GM13977 (cell line): ENCODE data around the gene IDUA.

ENCODE experiments used
- DNase-seq: peaks from one replicate; pipeline ENCODE4 v3.0.0; 2012; ENCODE audit warnings: low spot score
- CTCF ChIP-seq: IDR thresholded peaks from 2 replicates; pipeline ENCODE4 v1.5.1; 2012; ENCODE audit warnings: mild to moderate bottlenecking, control low read depth; ENCODE audit not compliant: insufficient read depth; ENCODE audit errors: extremely low read depth, missing control alignments
- in situ Hi-C: fragments of 300-500 bp; cut with MboI; formaldehyde crosslinking; loops from one replicate; pipeline ENCODE4 v1.12.0; 2022; ENCODE audit warnings: low sequenced_read_pairs, low pct_unique_long_range_greater_than_20kb, mixed read lengths, inconsistent platforms; ENCODE audit not compliant: unreplicated experiment

The IDUA gene

GRCh38 chr4:948101-948935 lies 38.5 kb upstream of the IDUA start:
- in situ Hi-C loops, result no loop called here
- no peak for TF ChIP-seq CTCF
- DNase-seq, result no peak

GRCh38 chr4:948936-949300 lies 37.9 kb upstream of the IDUA start:
- in situ Hi-C loops, result no loop called here
- no peak for DNase-seq
- TF ChIP-seq CTCF, result no peak

GRCh38 chr4:949656-950055 lies 37.2 kb upstream of the IDUA start:
- in situ Hi-C loops, result no loop called here
- TF ChIP-seq CTCF, result no peak

GRCh38 chr4:950136-951020 lies 36.5 kb upstream of the IDUA start:
- in situ Hi-C loops, result no loop called here
- TF ChIP-seq CTCF, result no peak
- DNase-seq, result no peak

More at GRCh38 chr4:949656-950055, 37.2 kb upstream of the IDUA start:
- DNase-seq, result no peak

- in situ Hi-C loops, result no loop called here
- no peak for DNase-seq
- no peak for TF ChIP-seq CTCF
Observed at GRCh38 chr4:951186-951585, 35.7 kb upstream of the IDUA start.

GRCh38 chr4:951594-952468 lies 35.0 kb upstream of the IDUA start:
- TF ChIP-seq CTCF, result no peak
- in situ Hi-C loops, result no loop called here
- DNase-seq, result no peak
